Neural crest cell (in vitro differentiated cells): Measurements from ENCODE around the gene TCERG1. TPM values are rescaled to one million over a fixed set of nuclear protein-coding genes. Genes with fewer than 3 reads are reported as not detected.
A peak's percentile ranks its signal among the peaks of the same experiment; 100 is the strongest.

Experiments
- DNase-seq: peaks from one replicate; pipeline ENCODE4 v3.0.0; 2021; ENCODE audit warnings: low read depth, mixed read lengths, low spot score
- H3K27ac Mint-ChIP-seq: one replicate; pipeline ENCODE4 v1.8.0; 2021; ENCODE audit warnings: mild to moderate bottlenecking, mixed read lengths; ENCODE audit not compliant: unreplicated experiment
- H3K27me3 Mint-ChIP-seq: 2 replicates; pipeline ENCODE4 v1.8.0; 2021; ENCODE audit warnings: low read depth, mild to moderate bottlenecking, mixed read lengths
- H3K36me3 Mint-ChIP-seq: 2 replicates; pipeline ENCODE4 v1.8.0; 2021; ENCODE audit warnings: low read depth, mild to moderate bottlenecking, mixed read lengths
- H3K4me1 Mint-ChIP-seq: 2 replicates; pipeline ENCODE4 v1.8.0; 2021; ENCODE audit warnings: mixed read lengths
- H3K4me3 Mint-ChIP-seq: one replicate; pipeline ENCODE4 v1.8.0; 2021; ENCODE audit warnings: mild to moderate bottlenecking, mixed read lengths
- H3K9me3 Mint-ChIP-seq: 2 replicates; pipeline ENCODE4 v1.8.0; 2021; ENCODE audit warnings: mixed read lengths
- CTCF ChIP-seq: fragments of 200-600 bp; sonication (generic); conservative IDR thresholded peaks from 2 replicates; pipeline ENCODE4 v1.5.0; 2021; ENCODE audit warnings: antibody characterized with exemption, mild to moderate bottlenecking
- total RNA-seq: library from RNA; stranded (reverse); gene quantifications from 2 replicates; pipeline ENCODE4 v1.2.1, GENCODE V29; 2021

TCERG1 gene
- total RNA-seq, 1 donor from 2014 or later = 143 TPM

GRCh38 chr5:146440870-146441495, 6.2 kb upstream of the TCERG1 start:
- H3K27me3 Mint-ChIP-seq = peaks cover 63% of the 10 kb centered on the region
- DNase-seq = no peak
- no peaks in the 10 kb centered on the region for H3K4me1 Mint-ChIP-seq
- H3K36me3 Mint-ChIP-seq = no peaks in the 10 kb centered on the region
- no peaks in the 10 kb centered on the region for H3K9me3 Mint-ChIP-seq
- no peak overlapping the region for H3K4me3 Mint-ChIP-seq
- H3K27ac Mint-ChIP-seq = no peak overlapping the region
- no peak for TF ChIP-seq CTCF

GRCh38 chr5:146441896-146442295, 5.2 kb upstream of the TCERG1 start:
- H3K4me3 Mint-ChIP-seq = no peak overlapping the region
- H3K36me3 Mint-ChIP-seq = no peaks in the 10 kb centered on the region
- peaks cover 2% of the 10 kb centered on the region for H3K9me3 Mint-ChIP-seq
- peaks cover 2% of the 10 kb centered on the region for H3K4me1 Mint-ChIP-seq
- peaks cover 56% of the 10 kb centered on the region for H3K27me3 Mint-ChIP-seq
- TF ChIP-seq CTCF = no peak
- DNase-seq = no peak
- no peak overlapping the region for H3K27ac Mint-ChIP-seq

- Mint-ChIP-seq H3K27me3 (peaks cover 10% of the 10 kb centered on the region), H3K36me3 (peaks cover 3% of the 10 kb centered on the region), H3K27ac (peak overlapping the region; percentile 97), H3K4me1 (peaks cover 33% of the 10 kb centered on the region), H3K9me3 (peaks cover 4% of the 10 kb centered on the region), H3K4me3 (peak overlapping the region; percentile 98)
- DNase-seq = no peak
- no peak for TF ChIP-seq CTCF
These were observed 724 bp downstream of the TCERG1 start for GRCh38 chr5:146447734-146448380.

GRCh38 chr5:146448783-146449519, 1.8 kb downstream of the TCERG1 start:
- Mint-ChIP-seq H3K27ac (no peak overlapping the region), H3K4me1 (peaks cover 33% of the 10 kb centered on the region), H3K36me3 (peaks cover 3% of the 10 kb centered on the region), H3K9me3 (peaks cover 4% of the 10 kb centered on the region), H3K4me3 (peak overlapping the region; percentile 98), H3K27me3 (peaks cover 3% of the 10 kb centered on the region)
- DNase-seq = no peak
- TF ChIP-seq CTCF = no peak

- H3K4me3 Mint-ChIP-seq = peak overlapping the region; percentile 98
- H3K36me3 Mint-ChIP-seq = peaks cover 3% of the 10 kb centered on the region
These were observed 2.9 kb downstream of the TCERG1 start for GRCh38 chr5:146450002-146450401.

More at GRCh38 chr5:146450002-146450401, 2.9 kb downstream of the TCERG1 start:
- Mint-ChIP-seq H3K27me3 (peaks cover 3% of the 10 kb centered on the region), H3K27ac (no peak overlapping the region), H3K4me1 (peaks cover 37% of the 10 kb centered on the region), H3K9me3 (peaks cover 4% of the 10 kb centered on the region)
- no peak for TF ChIP-seq CTCF
- DNase-seq = no peak
